Spleen (tissue), 11 donors: Measurements from ENCODE around the gene ZNF468. TPM values are rescaled to one million over a fixed set of nuclear protein-coding genes. Genes with fewer than 3 reads are reported as not detected.
A peak's percentile ranks its signal among the peaks of the same experiment; 100 is the strongest.

Source experiments
- DNase-seq: peaks from one replicate; pipeline ENCODE4 v3.0.0-alpha.2; 2020
- H3K27ac ChIP-seq, 8 donors: fragments of 200-600 bp; sonication (generic) in 7 of 8; 1 replicate in 4 of 8; 2 replicates in 4 of 8; pipeline versions ENCODE4 v1.5.0 to v1.8.0; 2016 to 2021; ENCODE audit warnings: inconsistent platforms in 4 of 8, mild to moderate bottlenecking in 4 of 8, moderate library complexity in 1 of 8
- H3K27me3 ChIP-seq, 7 donors: fragments of 200-600 bp; sonication (generic) in 6 of 7; replicated peaks in 1 of 7; 1 replicate in 4 of 7; 2 replicates in 3 of 7; pipeline versions ENCODE4 v1.5.0 to v1.8.0; 2016 to 2021; ENCODE audit warnings: inconsistent platforms in 3 of 7, mild to moderate bottlenecking in 1 of 7
- H3K36me3 ChIP-seq, 6 donors: fragments of 200-600 bp; sonication (generic) in 5 of 6; 1 replicate in 4 of 6; 2 replicates in 2 of 6; pipeline versions ENCODE4 v1.5.0 to v1.8.0; 2016 to 2021; ENCODE audit warnings: inconsistent platforms in 2 of 6
- H3K4me1 ChIP-seq, 6 donors: fragments of 200-600 bp; sonication (generic) in 5 of 6; 1 replicate in 3 of 6; 2 replicates in 3 of 6; pipeline versions ENCODE4 v1.5.0 to v1.8.0; 2016 to 2021; ENCODE audit warnings: inconsistent platforms in 3 of 6
- H3K4me3 ChIP-seq, 8 donors: fragments of 200-600 bp; sonication (generic) in 7 of 8; 1 replicate in 4 of 8; 2 replicates in 4 of 8; pipeline versions ENCODE4 v1.5.0 to v1.8.0; 2016 to 2021; ENCODE audit warnings: inconsistent platforms in 4 of 8, mild to moderate bottlenecking in 4 of 8, moderate library complexity in 2 of 8
- H3K9me3 ChIP-seq, 8 donors: fragments of 200-600 bp; sonication (generic) in 7 of 8; 1 replicate in 4 of 8; 2 replicates in 4 of 8; pipeline versions ENCODE4 v1.5.0 to v1.8.0; 2016 to 2021; ENCODE audit warnings: inconsistent platforms in 4 of 8
- POLR2A ChIP-seq, 3 donors: fragments of 450-650 bp; IDR thresholded peaks; one replicate each; pipeline ENCODE4 v1.5.1; 2017; ENCODE audit warnings: antibody characterized with exemption in 3 of 3, mild to moderate bottlenecking in 1 of 3
- POLR2AphosphoS5 ChIP-seq, 3 donors: sonication (generic); formaldehyde crosslinking; IDR thresholded peaks; one replicate each; pipeline ENCODE4 v1.5.1; 2017; ENCODE audit warnings: antibody characterized with exemption in 3 of 3
- WGBS, 5 donors: extraction: QIAGEN DNeasy Blood & Tissue Kit in 3 of 5; methylation state at CpG; one replicate each; pipeline versions ENCODE4 v1.1.5 to v1.1.7; 2013 to 2018; 5-methylcytosine and 5-hydroxymethylcytosine counted together
- intact Hi-C: fragments of 100-400 bp; cut with DNase I; formaldehyde crosslinking; loops from one replicate; pipeline ENCODE4 v1.15.0; 2023; ENCODE audit warnings: low total_unique reads
- polyA plus RNA-seq, 3 donors: library from polyadenylated mRNA; stranded (reverse); fragments of 200-250 nt; gene quantifications; one replicate each; pipeline ENCODE4 v1.2.1, GENCODE V29; 2013
- total RNA-seq, 7 donors: library from RNA; depleted of rRNA in 3 of 7; stranded (reverse); fragments of >200 nt in 3 of 7; fragmentation: NEBNext Ultra II Directional in 4 of 7; extraction: Animal tissue kit (Norgen Biotek cat#: 25700) in 4 of 7; gene quantifications; one replicate each; pipeline versions ENCODE4 v1.1.0 to v1.2.1, GENCODE V29; 2016 to 2021
- TF ChIP-seq, protein P1 (sequence below), 11 experiments: fragments of 200-600 bp in 7 of 11; fragments of 450-650 bp in 4 of 11; sonication (generic) in 4 of 11; IDR thresholded peaks in 8 of 11; conservative IDR thresholded peaks in 3 of 11; 1 replicate in 7 of 11; 2 replicates in 4 of 11; pipeline versions ENCODE4 v1.4.0 to v1.8.0; 2016 to 2021; ENCODE audit warnings: antibody characterized with exemption in 11 of 11, inconsistent platforms in 4 of 11, mild to moderate bottlenecking in 1 of 11
- donor health status: healthy with polysubstance abuse.
- donor health status: DM: no; HTN: no; CAD: no; lungs with moderate emphysema.
- donor health status: DM: no; HTN: no; CAD: no.
- donor health status: Bipolar disorder and iron deficiency.
- donor health status: healthy.
- donor health status: DM: no; HTN: no; CAD: no.
- donor health status: DM: yes; HTN: yes; CAD: no.

ZNF468 gene
- total and polyA plus RNA-seq, 10 donors = 5.6 to 23.8 (median 17.8) TPM

DNA sequence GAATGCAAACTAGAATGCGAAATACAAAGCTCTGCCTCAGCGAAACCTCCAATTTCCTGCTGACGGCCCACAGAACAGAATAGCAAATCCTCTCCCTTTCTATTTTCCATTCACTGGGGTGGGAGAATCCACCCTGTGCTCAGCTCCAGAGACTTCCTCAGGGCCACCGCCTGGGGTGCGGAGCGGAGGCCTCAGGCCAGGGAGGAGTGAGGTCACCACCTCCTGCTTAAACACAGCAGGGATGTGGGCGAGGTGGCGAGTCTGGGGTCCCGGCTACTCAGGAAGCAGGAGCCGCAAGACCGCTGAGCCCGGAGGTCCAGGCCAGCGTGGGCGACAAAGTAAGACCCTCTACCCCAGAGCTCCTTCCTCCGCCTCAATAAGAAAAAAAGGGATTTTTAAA is 40.7 kb upstream of the ZNF468 start:
- H3K27me3 ChIP-seq = no peaks in the 10 kb centered on the region
- DNase-seq = peak; percentile 76
- peak overlapping the region; percentile 22 to 92 (median 90) for H3K27ac ChIP-seq
- H3K9me3 ChIP-seq = no peaks in the 10 kb centered on the region
- 84 to 92% (median 88%) methylated on average over 15 of the region's 15 CpGs for WGBS, 5 donors
- no peak for TF ChIP-seq POLR2A (IDR thresholded peaks at IDR 0.05)
- no peak for TF ChIP-seq POLR2AphosphoS5 (IDR thresholded peaks at IDR 0.05)
- TF ChIP-seq, protein P1, sequence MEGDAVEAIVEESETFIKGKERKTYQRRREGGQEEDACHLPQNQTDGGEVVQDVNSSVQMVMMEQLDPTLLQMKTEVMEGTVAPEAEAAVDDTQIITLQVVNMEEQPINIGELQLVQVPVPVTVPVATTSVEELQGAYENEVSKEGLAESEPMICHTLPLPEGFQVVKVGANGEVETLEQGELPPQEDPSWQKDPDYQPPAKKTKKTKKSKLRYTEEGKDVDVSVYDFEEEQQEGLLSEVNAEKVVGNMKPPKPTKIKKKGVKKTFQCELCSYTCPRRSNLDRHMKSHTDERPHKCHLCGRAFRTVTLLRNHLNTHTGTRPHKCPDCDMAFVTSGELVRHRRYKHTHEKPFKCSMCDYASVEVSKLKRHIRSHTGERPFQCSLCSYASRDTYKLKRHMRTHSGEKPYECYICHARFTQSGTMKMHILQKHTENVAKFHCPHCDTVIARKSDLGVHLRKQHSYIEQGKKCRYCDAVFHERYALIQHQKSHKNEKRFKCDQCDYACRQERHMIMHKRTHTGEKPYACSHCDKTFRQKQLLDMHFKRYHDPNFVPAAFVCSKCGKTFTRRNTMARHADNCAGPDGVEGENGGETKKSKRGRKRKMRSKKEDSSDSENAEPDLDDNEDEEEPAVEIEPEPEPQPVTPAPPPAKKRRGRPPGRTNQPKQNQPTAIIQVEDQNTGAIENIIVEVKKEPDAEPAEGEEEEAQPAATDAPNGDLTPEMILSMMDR (IDR thresholded peaks at IDR 0.05 in 8 of 11, conservative IDR thresholded peaks at IDR 0.05 in 3 of 11) = no peak
- intact Hi-C loops = no loop called here
- peak overlapping the region; percentile 58 to 88 (median 74) for H3K4me3 ChIP-seq
- H3K4me1 ChIP-seq = peaks cover 7 to 23% (median 17%) of the 10 kb centered on the region in 6 donors
- H3K36me3 ChIP-seq = peaks cover 0 to 25% (median 0%) of the 10 kb centered on the region in 6 donors

DNA sequence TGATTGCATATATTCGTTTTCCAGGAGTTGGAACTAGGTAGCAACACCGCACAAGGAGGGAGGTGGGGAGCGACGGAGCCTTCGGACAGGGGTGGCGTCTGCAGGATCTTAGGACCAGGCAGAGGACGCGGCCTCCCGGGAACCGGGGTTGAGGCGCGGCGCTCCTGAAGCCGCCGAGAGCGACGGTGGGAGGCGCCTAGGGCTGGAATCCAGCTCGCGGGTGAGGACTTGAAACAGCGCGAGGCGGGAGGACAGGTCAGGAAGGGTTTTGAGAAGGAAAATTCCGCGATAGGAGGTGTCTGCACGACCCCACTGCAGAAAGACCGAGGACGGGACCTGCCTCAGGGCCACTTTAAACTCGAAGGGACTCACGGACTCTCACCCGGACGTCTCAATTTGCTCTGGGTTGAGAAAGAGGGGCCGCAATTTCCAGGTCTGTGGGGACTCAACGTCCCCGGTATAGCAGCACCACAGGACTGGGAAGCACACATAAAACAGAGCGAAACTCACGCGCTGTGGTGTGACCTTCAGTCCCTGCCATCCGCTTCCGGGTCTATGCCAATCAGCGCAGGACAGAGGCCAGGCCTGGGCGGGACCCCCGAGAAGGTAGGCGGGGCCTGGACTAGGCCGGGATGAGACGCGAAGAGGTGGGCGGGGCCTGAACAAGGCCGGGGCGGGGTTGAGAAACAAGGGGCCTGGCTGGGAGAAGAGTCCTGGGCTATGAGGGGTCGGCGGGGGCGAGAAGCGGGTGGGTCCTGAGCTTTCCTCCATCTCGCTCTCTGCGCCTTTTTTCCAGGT is 39.9 kb upstream of the ZNF468 start, which contains the start of gene ZNF320:
Gene ZNF320, minus strand, starts transcription at position 498 of the 798 bp plus-strand sequence. CDS start 7,380 bp downstream, outside the sequence.
- DNase-seq = peak; percentile 98
- intact Hi-C loops = no loop called here
- peaks cover 0 to 32% (median 0%) of the 10 kb centered on the region in 6 donors for H3K36me3 ChIP-seq
- peaks cover 7 to 23% (median 17%) of the 10 kb centered on the region in 6 donors for H3K4me1 ChIP-seq
- TF ChIP-seq POLR2A (IDR thresholded peaks at IDR 0.05) (peak in 1 of 3 donors; percentile 50), POLR2AphosphoS5 (IDR thresholded peaks at IDR 0.05) (peak; percentile 90 to 94 (median 91))
- TF ChIP-seq, protein P1 (IDR thresholded peaks at IDR 0.05 in 8 of 11, conservative IDR thresholded peaks at IDR 0.05 in 3 of 11) = no peak
- 1 to 3% (median 2%) methylated on average over 45 to 56 of the region's 56 CpGs for WGBS, 5 donors
- H3K27me3 ChIP-seq = no peaks in the 10 kb centered on the region
- H3K4me3 ChIP-seq = peak within 1 kb of the TSS; percentile 58 to 88 (median 74)
- H3K9me3 ChIP-seq = no peaks in the 10 kb centered on the region
- peak within 1 kb of the TSS; percentile 83 to 92 (median 90) for H3K27ac ChIP-seq

DNA sequence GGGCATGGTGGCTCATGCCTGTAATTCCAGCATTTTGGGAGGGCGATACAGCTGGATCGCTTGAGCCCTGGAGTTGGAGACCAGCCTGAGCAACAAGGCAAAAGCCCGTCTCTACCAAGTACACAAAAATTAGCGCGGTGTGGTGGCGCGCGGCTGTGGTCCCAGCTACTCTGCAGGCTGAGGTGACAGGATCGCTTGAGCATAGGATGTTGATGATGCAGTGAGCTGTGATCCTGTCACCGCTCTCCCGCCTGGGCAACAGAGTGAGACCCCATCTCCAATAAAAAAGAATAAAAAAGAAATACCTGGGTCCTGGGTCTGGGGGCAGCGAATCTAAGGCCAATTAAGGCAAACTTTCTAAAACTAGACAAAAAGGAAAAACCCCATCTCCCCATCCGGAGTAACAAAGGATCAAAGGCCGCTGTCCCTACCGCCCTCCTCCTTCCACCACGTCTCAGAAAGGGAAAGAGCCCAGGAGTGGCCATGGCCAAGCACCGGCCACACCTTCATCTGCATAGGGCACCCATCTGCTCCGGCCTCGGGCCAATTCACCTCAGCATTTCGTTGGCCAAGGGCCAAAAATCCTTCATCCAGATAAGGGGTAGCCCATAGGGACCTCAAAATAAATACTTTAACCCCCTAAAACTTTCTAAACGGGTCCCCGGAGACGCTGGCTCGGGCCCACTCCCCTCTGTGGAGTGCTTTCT is 39.2 kb upstream of the ZNF468 start:
- Histone ChIP-seq H3K9me3 (no peaks in the 10 kb centered on the region), H3K4me1 (peaks cover 7 to 23% (median 17%) of the 10 kb centered on the region in 6 donors), H3K4me3 (peak overlapping the region; percentile 58 to 88 (median 74)), H3K27me3 (no peaks in the 10 kb centered on the region), H3K36me3 (peaks cover 0 to 40% (median 0%) of the 10 kb centered on the region in 6 donors), H3K27ac (peak overlapping the region; percentile 83 to 92 (median 90))
- 43 to 51% (median 46%) methylated on average over 23 to 24 of the region's 24 CpGs for WGBS, 5 donors
- TF ChIP-seq POLR2AphosphoS5 (IDR thresholded peaks at IDR 0.05) (no peak), POLR2A (IDR thresholded peaks at IDR 0.05) (no peak)
- TF ChIP-seq, protein P1 (IDR thresholded peaks at IDR 0.05 in 8 of 11, conservative IDR thresholded peaks at IDR 0.05 in 3 of 11) = no peak
- no peak for DNase-seq
- intact Hi-C loops = no loop called here
